Measurements from ENCODE around the gene PKP3. TPM values are rescaled to one million over a fixed set of nuclear protein-coding genes. Genes with fewer than 3 reads are reported as not detected.

Gene PKP3
- total RNA-seq, 1 experiment from 2014 or later = 2.4 TPM

- DNase-seq (ENCODE audit: low spot score) = no peak
Measured at GRCh38 chr11:445765-446588, 52.0 kb downstream of the PKP3 start.

GRCh38 chr11:446891-447290, 52.9 kb downstream of the PKP3 start:
- DNase-seq (ENCODE audit: low spot score) = no peak

- peak; percentile 88 for DNase-seq (ENCODE audit: low spot score)
Measured at GRCh38 chr11:447923-448731, 54.1 kb downstream of the PKP3 start.

- peak; percentile 97 for DNase-seq (ENCODE audit: low spot score)
Measured at GRCh38 chr11:449889-450808, 56.1 kb downstream of the PKP3 start, which contains the start of gene PTDSS2. Gene PTDSS2 (plus strand): TSS chr11:450279. CDS start chr11:450456, 177 bp downstream.

GRCh38 chr11:450809-451451, 56.9 kb downstream of the PKP3 start:
- peak; percentile 65 for DNase-seq (ENCODE audit: low spot score)

GRCh38 chr11:451738-452137, 57.7 kb downstream of the PKP3 start:
- no peak for DNase-seq (ENCODE audit: low spot score)

- no peak for DNase-seq (ENCODE audit: low spot score)
Measured at GRCh38 chr11:452203-452744, 58.3 kb downstream of the PKP3 start.

GRCh38 chr11:452916-453527, 59.0 kb downstream of the PKP3 start:
- no peak for DNase-seq (ENCODE audit: low spot score)

- DNase-seq (ENCODE audit: low spot score) = no peak
Measured at GRCh38 chr11:453564-453963, 59.6 kb downstream of the PKP3 start.

- DNase-seq (ENCODE audit: low spot score) = no peak
Measured at GRCh38 chr11:454043-454442, 60.0 kb downstream of the PKP3 start.

Other genes starting within 250 kb of the PKP3 start
- gene SCGB1C1, start 201.1 kb upstream of the PKP3 start, total RNA-seq (2014; rRNA removed; shearing (Covaris generic)) = not detected in 2 replicates
- gene BET1L, start 186.8 kb upstream of the PKP3 start, total RNA-seq (2014; rRNA removed; shearing (Covaris generic)) = 30.3 and 30.7 TPM in 2 replicates
- 138 and 139 TPM in 2 replicates for gene RIC8A, start 186.5 kb upstream of the PKP3 start, total RNA-seq (2014; rRNA removed; shearing (Covaris generic))
- gene SIRT3, start 157.9 kb upstream of the PKP3 start, total RNA-seq (2014; rRNA removed; shearing (Covaris generic)) = 6.4 and 12.3 TPM in 2 replicates
- gene PSMD13, start 157.2 kb upstream of the PKP3 start, total RNA-seq (2014; rRNA removed; shearing (Covaris generic)) = 248 and 295 TPM in 2 replicates
- gene NLRP6, start 115.8 kb upstream of the PKP3 start, total RNA-seq (2014; rRNA removed; shearing (Covaris generic)) = not detected in 2 replicates
- 2.2 and 2.4 TPM in 2 replicates for gene PGGHG, start 105.1 kb upstream of the PKP3 start, total RNA-seq (2014; rRNA removed; shearing (Covaris generic))
- gene IFITM5, start 94.7 kb upstream of the PKP3 start, total RNA-seq (2014; rRNA removed; shearing (Covaris generic)) = not detected in 2 replicates
- 21.9 and 30.7 TPM in 2 replicates for gene IFITM2, start 86.4 kb upstream of the PKP3 start, total RNA-seq (2014; rRNA removed; shearing (Covaris generic))
- gene IFITM1, start 80.2 kb upstream of the PKP3 start, total RNA-seq (2014; rRNA removed; shearing (Covaris generic)) = 179 TPM in 2 replicates
- gene IFITM3, start 73.3 kb upstream of the PKP3 start, total RNA-seq (2014; rRNA removed; shearing (Covaris generic)) = 183 and 240 TPM in 2 replicates
- gene B4GALNT4, start 24.7 kb upstream of the PKP3 start, total RNA-seq (2014; rRNA removed; shearing (Covaris generic)) = 6.5 and 11.1 TPM in 2 replicates
- gene SIGIRR, start 20.8 kb downstream of the PKP3 start, total RNA-seq (2014; rRNA removed; shearing (Covaris generic)) = 1.9 TPM in 1 of 2 replicates, not detected in the other
- not detected in 2 replicates for gene ANO9, start 47.8 kb downstream of the PKP3 start, total RNA-seq (2014; rRNA removed; shearing (Covaris generic))
- 15.0 and 26.7 TPM in 2 replicates for gene PTDSS2, start 56.1 kb downstream of the PKP3 start, total RNA-seq (2014; rRNA removed; shearing (Covaris generic))
- 150 and 205 TPM in 2 replicates for gene RNH1, start 113.0 kb downstream of the PKP3 start, total RNA-seq (2014; rRNA removed; shearing (Covaris generic))
- 64.1 and 76.1 TPM in 2 replicates for gene HRAS, start 141.4 kb downstream of the PKP3 start, total RNA-seq (2014; rRNA removed; shearing (Covaris generic))
- gene LRRC56, start 143.3 kb downstream of the PKP3 start, total RNA-seq (2014; rRNA removed; shearing (Covaris generic)) = 0.18 and 0.19 TPM in 2 replicates
- gene LMNTD2, start 166.5 kb downstream of the PKP3 start, total RNA-seq (2014; rRNA removed; shearing (Covaris generic)) = 1.4 and 2.6 TPM in 2 replicates
- 16.8 and 17.3 TPM in 2 replicates for gene RASSF7, start 166.8 kb downstream of the PKP3 start, total RNA-seq (2014; rRNA removed; shearing (Covaris generic))
- 14.5 and 15.3 TPM in 2 replicates for gene PHRF1, start 182.3 kb downstream of the PKP3 start, total RNA-seq (2014; rRNA removed; shearing (Covaris generic))
- 11.7 and 11.9 TPM in 2 replicates for gene IRF7, start 221.7 kb downstream of the PKP3 start, total RNA-seq (2014; rRNA removed; shearing (Covaris generic))
- gene CDHR5, start 230.7 kb downstream of the PKP3 start, total RNA-seq (2014; rRNA removed; shearing (Covaris generic)) = not detected in 2 replicates
- gene SCT, start 233.0 kb downstream of the PKP3 start, total RNA-seq (2014; rRNA removed; shearing (Covaris generic)) = not detected in 2 replicates
- gene DRD4, start 243.1 kb downstream of the PKP3 start, total RNA-seq (2014; rRNA removed; shearing (Covaris generic)) = not detected in 2 replicates

Measured in H4 (cell line).